H1 (cell line): ENCODE measurements around the gene DOK1. TPM values are rescaled to one million over a fixed set of nuclear protein-coding genes. Genes with fewer than 3 reads are reported as not detected.
A peak's percentile ranks its signal among the peaks of the same experiment; 100 is the strongest.

Experiments used
- CTCF ChIA-PET: fragments of 300-600 bp; sonication (Branson Sonifier 250); formaldehyde crosslinking; loops from one replicate; lab custom pipeline; 2021; ENCODE audit not compliant: partially characterized antibody; lab: Charles Lee
- POLR2A ChIA-PET: fragments of 300-600 bp; sonication (Branson Sonifier 250); formaldehyde crosslinking; loops from one replicate; lab custom pipeline; 2021; ENCODE audit warnings: inconsistent platforms; ENCODE audit not compliant: partially characterized antibody; lab: Charles Lee
- DNase-seq, 2 experiments: peaks; one replicate each; pipeline versions ENCODE4 v3.0.0 to v3.0.0-alpha.2; 2010 to 2022; ENCODE audit warnings: low spot score in 2 of 2, low read depth in 1 of 2, mixed read lengths in 1 of 2
- FAIRE-seq: peaks from 2 replicates; lab custom pipeline; 2011; peaks lifted over from hg19 to GRCh38; lab: Jason Lieb, UNC
- H2AFZ ChIP-seq: 2 replicates; pipeline ENCODE4 v1.8.1; 2012; ENCODE audit warnings: low read length, inconsistent platforms
- H2AK5ac ChIP-seq: 2 replicates; pipeline ENCODE4 v1.6.1; 2013; ENCODE audit warnings: low read depth, low read length
- H2BK120ac ChIP-seq: replicated peaks from 2 replicates; pipeline ENCODE3; 2013; ENCODE audit warnings: low read depth, low read length, inconsistent platforms
- H2BK12ac ChIP-seq: 2 replicates; pipeline ENCODE4 v1.6.1; 2013; ENCODE audit warnings: low read depth, low read length
- H2BK15ac ChIP-seq: 2 replicates; pipeline ENCODE4 v1.6.1; 2013; ENCODE audit warnings: low read length
- H2BK20ac ChIP-seq: 2 replicates; pipeline ENCODE4 v1.6.1; 2013; ENCODE audit warnings: low read length
- H2BK5ac ChIP-seq: 2 replicates; pipeline ENCODE4 v1.6.1; 2013; ENCODE audit warnings: low read depth, low read length
- H3K14ac ChIP-seq: 2 replicates; pipeline ENCODE4 v1.6.1; 2013; ENCODE audit warnings: inconsistent platforms; ENCODE audit not compliant: insufficient read length
- H3K18ac ChIP-seq: 2 replicates; pipeline ENCODE4 v1.6.1; 2013; ENCODE audit warnings: low read length; ENCODE audit errors: extremely low read depth
- H3K23ac ChIP-seq: 2 replicates; pipeline ENCODE4 v1.6.1; 2013; ENCODE audit warnings: inconsistent platforms; ENCODE audit not compliant: insufficient read length
- H3K23me2 ChIP-seq: 2 replicates; pipeline ENCODE4 v1.6.1; 2013; ENCODE audit warnings: low read depth, low read length
- H3K27ac ChIP-seq: 2 replicates; pipeline ENCODE4 v1.6.1; 2011; ENCODE audit warnings: low read depth, low read length, inconsistent platforms
- H3K27me3 ChIP-seq, 4 experiments: replicated peaks in 1 of 4; 1 replicate in 1 of 4; 2 replicates in 3 of 4; pipeline versions ENCODE4 v1.6.1 to v1.8.1; 2011 to 2013; ENCODE audit warnings: low read length in 3 of 4, mild to moderate bottlenecking in 3 of 4, inconsistent platforms in 2 of 4, mixed read lengths in 2 of 4, moderate library complexity in 1 of 4; ENCODE audit not compliant: control insufficient read depth in 3 of 4, insufficient read depth in 3 of 4; ENCODE audit errors: extremely low read depth in 1 of 4
- H3K36me3 ChIP-seq, 4 experiments: 2 replicates each; pipeline versions ENCODE4 v1.6.1 to v1.8.1; 2011 to 2013; ENCODE audit warnings: mild to moderate bottlenecking in 4 of 4, low read length in 3 of 4, moderate library complexity in 2 of 4, control low read depth in 1 of 4, inconsistent platforms in 1 of 4; ENCODE audit not compliant: insufficient read depth in 4 of 4, control insufficient read depth in 2 of 4
- H3K4ac ChIP-seq: replicated peaks from 2 replicates; pipeline ENCODE3; 2013; ENCODE audit warnings: low read length, low read depth, mixed read lengths, inconsistent platforms; ENCODE audit not compliant: insufficient read length
- H3K4me1 ChIP-seq, 4 experiments: replicated peaks in 1 of 4; 1 replicate in 1 of 4; 2 replicates in 3 of 4; pipeline versions ENCODE4 v1.6.1 to v1.8.1; 2011 to 2013; ENCODE audit warnings: low read length in 3 of 4, inconsistent platforms in 2 of 4, mixed read lengths in 1 of 4; ENCODE audit not compliant: insufficient read depth in 4 of 4, control insufficient read depth in 3 of 4
- H3K4me2 ChIP-seq, 2 experiments: 2 replicates each; pipeline versions ENCODE4 v1.6.1 to v1.8.1; 2011 to 2013; ENCODE audit warnings: low read depth in 2 of 2, low read length in 2 of 2, control low read depth in 1 of 2, inconsistent platforms in 1 of 2, mild to moderate bottlenecking in 1 of 2; ENCODE audit not compliant: insufficient read depth in 1 of 2
- H3K4me3 ChIP-seq, 4 experiments: fragments of 200-600, 300-600 bp in 1 of 4; sonication (generic), shearing (Covaris generic), sonication (Bioruptor Twin) in 1 of 4; 2 replicates each; pipeline versions ENCODE4 v1.5.1 to v1.8.1; 2011 to 2016; ENCODE audit warnings: low read length in 4 of 4, low read depth in 3 of 4, control low read depth in 2 of 4, inconsistent platforms in 2 of 4, mild to moderate bottlenecking in 2 of 4, mixed read lengths in 1 of 4, moderate library complexity in 1 of 4; ENCODE audit not compliant: insufficient read depth in 2 of 4; ENCODE audit errors: extremely low read depth in 1 of 4
- H3K56ac ChIP-seq: replicated peaks from 2 replicates; pipeline ENCODE3; 2013; ENCODE audit warnings: low read depth, mild to moderate bottlenecking, mixed read lengths, low read length, inconsistent platforms; ENCODE audit not compliant: insufficient read length
- H3K79me1 ChIP-seq: 2 replicates; pipeline ENCODE4 v1.6.1; 2013; ENCODE audit warnings: low read depth, low read length, control low read depth
- H3K79me2 ChIP-seq, 2 experiments: 2 replicates each; pipeline versions ENCODE4 v1.6.1 to v1.8.1; 2012 to 2013; ENCODE audit warnings: low read length in 2 of 2, mild to moderate bottlenecking in 2 of 2, inconsistent platforms in 1 of 2; ENCODE audit not compliant: insufficient read depth in 2 of 2, control insufficient read depth in 1 of 2
- H3K9ac ChIP-seq, 4 experiments: replicated peaks in 1 of 4; 1 replicate in 1 of 4; 2 replicates in 3 of 4; pipeline versions ENCODE4 v1.6.1 to v1.8.1; 2011 to 2013; ENCODE audit warnings: low read depth in 3 of 4, low read length in 3 of 4, control low read depth in 2 of 4, mild to moderate bottlenecking in 2 of 4, moderate library complexity in 2 of 4, inconsistent platforms in 1 of 4; ENCODE audit errors: extremely low read depth in 1 of 4
- H3K9me3 ChIP-seq, 2 experiments: 2 replicates each; pipeline versions ENCODE4 v1.6.1 to v1.8.1; 2012 to 2013; ENCODE audit warnings: mild to moderate bottlenecking in 2 of 2, moderate library complexity in 2 of 2, control low read depth in 1 of 2, inconsistent platforms in 1 of 2, low read depth in 1 of 2, low read length in 1 of 2, mixed read lengths in 1 of 2; ENCODE audit not compliant: insufficient read depth in 2 of 2
- H4K20me1 ChIP-seq, 2 experiments: replicated peaks in 1 of 2; 2 replicates each; pipeline versions ENCODE3 to v1.8.1; 2011 to 2013; ENCODE audit warnings: inconsistent platforms in 2 of 2, low read length in 2 of 2, mild to moderate bottlenecking in 1 of 2; ENCODE audit not compliant: insufficient read depth in 2 of 2, control insufficient read depth in 1 of 2
- H4K5ac ChIP-seq: 2 replicates; pipeline ENCODE4 v1.6.1; 2013; ENCODE audit warnings: low read length, low read depth, mixed read lengths, inconsistent platforms; ENCODE audit not compliant: insufficient read length
- H4K8ac ChIP-seq: 2 replicates; pipeline ENCODE4 v1.8.0; 2013; ENCODE audit warnings: mild to moderate bottlenecking, moderate library complexity, low read length, inconsistent platforms; ENCODE audit not compliant: insufficient read depth; ENCODE audit errors: extremely low read depth
- H4K91ac ChIP-seq: replicated peaks from 2 replicates; pipeline ENCODE3; 2013; ENCODE audit warnings: low read length, mixed read lengths, inconsistent platforms; ENCODE audit not compliant: insufficient read length
- ASH2L ChIP-seq: fragments of 200-600, 300-600 bp; sonication (generic); IDR thresholded peaks from one replicate; pipeline ENCODE4 v1.7.1; 2017; ENCODE audit warnings: low read length
- BCL11A ChIP-seq, 2 experiments: IDR thresholded peaks; one replicate each; pipeline ENCODE4 v1.6.1; 2011; ENCODE audit warnings: low read depth in 2 of 2, low read length in 2 of 2, mild to moderate bottlenecking in 2 of 2
- CHD1 ChIP-seq: IDR thresholded peaks from 2 replicates; pipeline ENCODE4 v1.6.1; 2012; ENCODE audit warnings: low read depth, low read length, improper control_type of control experiment
- GTF2F1 ChIP-seq: IDR thresholded peaks from 2 replicates; pipeline ENCODE4 v1.6.1; 2012; ENCODE audit warnings: low read depth, low read length, improper control_type of control experiment, borderline replicate concordance
- JUND ChIP-seq: IDR thresholded peaks from 2 replicates; pipeline ENCODE4 v1.6.1; 2011; ENCODE audit warnings: mild to moderate bottlenecking, improper control_type of control experiment, low read length
- WGBS, 2 experiments: shearing (Covaris generic) in 1 of 2; methylation state at CpG; one replicate each; pipeline versions ENCODE4 v1.1.6 to v1.1.7; 2013 to 2015; ENCODE audit warnings: low lambda C conversion rate in 2 of 2, mixed read lengths in 2 of 2, inconsistent platforms in 1 of 2, low coverage in 1 of 2, missing lambda C conversion rate in 1 of 2; ENCODE audit not compliant: insufficient replicate concordance in 2 of 2, insufficient coverage in 1 of 2, insufficient read length in 1 of 2; ENCODE audit errors: extremely low coverage in 1 of 2, missing lambda C conversion rate in 1 of 2; 5-methylcytosine and 5-hydroxymethylcytosine counted together
- polyA plus RNA-seq, 7 experiments: library from polyadenylated mRNA; depleted of rRNA in 3 of 7; stranded (reverse) in 5 of 7; unstranded in 2 of 7; fragments of >200 nt in 5 of 7; fragments of 200-250 nt in 2 of 7; gene quantifications; 1 replicate in 5 of 7; 2 replicates in 1 of 7; 4 replicates in 1 of 7; pipeline versions ENCODE4 v1.2.1 to v1.2.3, GENCODE V29; 2011 to 2013; ENCODE audit warnings: missing spikeins in 2 of 7, mixed read lengths in 2 of 7
- total RNA-seq: library from RNA; stranded (reverse); fragmentation: NEBNext Ultra II Directional; extraction: Animal tissue kit (Norgen Biotek cat#: 25700); gene quantifications from 2 replicates; pipeline ENCODE4 v1.2.1, GENCODE V29; 2021

DOK1 gene
- total and polyA plus RNA-seq, 2 of the 8 experiments (the other 6 are each of a cell fraction or from before 2014, with no cell fraction given): 11.0 to 14.3 TPM

DNA sequence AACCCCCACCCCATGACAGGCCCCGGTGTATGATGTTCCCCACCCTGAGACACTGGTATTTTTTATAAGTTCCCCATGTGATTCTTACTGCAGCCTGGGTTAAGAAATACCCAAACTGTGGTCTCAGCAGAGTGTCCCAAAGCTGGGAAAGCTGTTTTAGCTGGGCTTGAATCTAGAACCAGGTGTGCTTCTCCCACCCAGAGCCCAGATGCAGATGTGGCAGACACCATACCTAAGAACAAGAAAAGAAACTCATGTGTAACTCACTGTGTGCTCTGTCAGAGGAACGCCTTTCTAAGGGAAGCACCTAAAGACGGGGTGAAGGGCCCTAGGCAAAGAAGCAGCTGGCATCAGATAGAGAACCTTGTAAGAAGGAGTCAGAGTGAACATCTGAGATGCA is 23.9 kb downstream of the DOK1 start:
- Histone ChIP-seq H4K20me1 (no peaks in the 10 kb centered on the region), H3K36me3 (no peaks in the 10 kb centered on the region), H3K23ac (no peak overlapping the region), H3K27ac (no peak overlapping the region), H3K4me1 (no peaks in the 10 kb centered on the region), H2BK5ac (no peak overlapping the region), H3K9me3 (no peaks in the 10 kb centered on the region), H2BK12ac (no peak overlapping the region), H2AFZ (no peak overlapping the region), H2BK20ac (no peak overlapping the region), H3K18ac (no peak overlapping the region), H4K91ac (no peak overlapping the region), H4K5ac (no peak overlapping the region), H3K4ac (no peak overlapping the region), H2BK15ac (no peak overlapping the region), H2AK5ac (no peak overlapping the region), H3K14ac (no peak overlapping the region), H4K8ac (no peak overlapping the region), H3K56ac (no peak overlapping the region), H3K79me2 (no peaks in the 10 kb centered on the region), H3K4me2 (no peak overlapping the region), H3K4me3 (no peak overlapping the region), H2BK120ac (no peak overlapping the region), H3K79me1 (no peaks in the 10 kb centered on the region), H3K23me2 (0 out of 2 replicates have a peak, but pooled peaks cover 1% of the 10 kb centered on the region), H3K9ac (peak overlapping the region in 1 of 4 experiments; percentile 34; a peak in 1 of 7 replicates), H3K27me3 (no peaks in the 10 kb centered on the region)
- no peak for DNase-seq
- POLR2A ChIA-PET: interaction anchor here (1.4 kb wide), 1 partner anchor 18 kb away, joined by 3 read pairs; no protein-coding TSS in a partner anchor
- 81% methylated on average over 3 of the region's 3 CpGs; no CpG with 5 or more reads in 1 of the 2 experiments for WGBS, 2 experiments
- FAIRE-seq: no peak
- CTCF ChIA-PET: interaction anchor here (0.8 to 10.0 kb wide), 6 partner anchors 9 to 103 kb away, joined by 3 to 158 read pairs (median 4); no protein-coding TSS in a partner anchor
- TF ChIP-seq GTF2F1 (no peak), BCL11A (IDR thresholded peaks at IDR 0.05; ENCODE audit: low read depth in 2 of 2, low read length in 2 of 2) (no peak), ASH2L (no peak), JUND (no peak), CHD1 (no peak)
